ENCODE measurements around the gene OR51B5.
"Not testable (repeated sequence)": the region's sequence is repeated elsewhere in the genome, so short reads cannot be mapped to it uniquely, and the experiment has no call there.

Gene OR51B5

GRCh38 chr11:5324197-5324596 lies 19.1 kb downstream of the OR51B5 start, which contains the start of gene OR51B2:
OR51B2 (minus strand) TSS chr11:5324297; CDS start chr11:5324297, 0 bp downstream.
- Histone ChIP-seq H3K4me1 (ENCODE audit: control insufficient read depth, insufficient read depth, low read length) (no peaks in the 10 kb centered on the region), H3K4me3 (ENCODE audit: low read depth, low read length) (no peak within 1 kb of the TSS), H3K9me3 (ENCODE audit: control insufficient read depth, insufficient read depth, low read depth, low read length) (no peaks in the 10 kb centered on the region), H3K27ac (ENCODE audit: low read depth, low read length) (no peak within 1 kb of the TSS), H3K9ac (ENCODE audit: low read length) (no peak within 1 kb of the TSS), H3K36me3 (ENCODE audit: control insufficient read depth, insufficient read depth, low read length) (no peaks in the 10 kb centered on the region), H3K27me3 (ENCODE audit: control insufficient read depth, insufficient read depth, low read length) (no peaks in the 10 kb centered on the region)

- H3K4me3 ChIP-seq (ENCODE audit: low read depth, low read length): no peak overlapping the region
- H3K9ac ChIP-seq (ENCODE audit: low read length): no peak overlapping the region
- no peaks in the 10 kb centered on the region for H3K9me3 ChIP-seq (ENCODE audit: control insufficient read depth, insufficient read depth, low read depth, low read length)
- H3K36me3 ChIP-seq (ENCODE audit: control insufficient read depth, insufficient read depth, low read length): no peaks in the 10 kb centered on the region
- H3K27ac ChIP-seq (ENCODE audit: low read depth, low read length): no peak overlapping the region
- H3K4me1 ChIP-seq (ENCODE audit: control insufficient read depth, insufficient read depth, low read length): no peaks in the 10 kb centered on the region
- no peaks in the 10 kb centered on the region for H3K27me3 ChIP-seq (ENCODE audit: control insufficient read depth, insufficient read depth, low read length)
These were observed 26.0 kb downstream of the OR51B5 start for GRCh38 chr11:5317292-5317691.

- H3K9ac ChIP-seq (ENCODE audit: low read length); H3K4me3 ChIP-seq (ENCODE audit: low read depth, low read length); H3K9me3 ChIP-seq (ENCODE audit: control insufficient read depth, insufficient read depth, low read depth, low read length); H3K27ac ChIP-seq (ENCODE audit: low read depth, low read length); H3K36me3 ChIP-seq (ENCODE audit: control insufficient read depth, insufficient read depth, low read length); H3K27me3 ChIP-seq (ENCODE audit: control insufficient read depth, insufficient read depth, low read length); H3K4me1 ChIP-seq (ENCODE audit: control insufficient read depth, insufficient read depth, low read length): not testable (repeated sequence)
These were observed 29.8 kb downstream of the OR51B5 start for GRCh38 chr11:5313326-5314023.

- no peak overlapping the region for H3K4me3 ChIP-seq (ENCODE audit: low read depth, low read length)
- H3K9ac ChIP-seq (ENCODE audit: low read length): no peak overlapping the region
- no peaks in the 10 kb centered on the region for H3K4me1 ChIP-seq (ENCODE audit: control insufficient read depth, insufficient read depth, low read length)
- no peaks in the 10 kb centered on the region for H3K9me3 ChIP-seq (ENCODE audit: control insufficient read depth, insufficient read depth, low read depth, low read length)
- no peaks in the 10 kb centered on the region for H3K27me3 ChIP-seq (ENCODE audit: control insufficient read depth, insufficient read depth, low read length)
- H3K27ac ChIP-seq (ENCODE audit: low read depth, low read length): no peak overlapping the region
- H3K36me3 ChIP-seq (ENCODE audit: control insufficient read depth, insufficient read depth, low read length): no peaks in the 10 kb centered on the region
These were observed 32.9 kb downstream of the OR51B5 start for GRCh38 chr11:5310423-5310822.

GRCh38 chr11:5307256-5308019 lies 35.9 kb downstream of the OR51B5 start:
- Histone ChIP-seq H3K27ac (ENCODE audit: low read depth, low read length) (no peak overlapping the region), H3K27me3 (ENCODE audit: control insufficient read depth, insufficient read depth, low read length) (no peaks in the 10 kb centered on the region), H3K9ac (ENCODE audit: low read length) (no peak overlapping the region), H3K4me1 (ENCODE audit: control insufficient read depth, insufficient read depth, low read length) (no peaks in the 10 kb centered on the region), H3K36me3 (ENCODE audit: control insufficient read depth, insufficient read depth, low read length) (no peaks in the 10 kb centered on the region), H3K9me3 (ENCODE audit: control insufficient read depth, insufficient read depth, low read depth, low read length) (no peaks in the 10 kb centered on the region), H3K4me3 (ENCODE audit: low read depth, low read length) (no peak overlapping the region)

GRCh38 chr11:5304046-5304445 lies 39.3 kb downstream of the OR51B5 start:
- Histone ChIP-seq H3K9ac (ENCODE audit: low read length) (no peak overlapping the region), H3K4me3 (ENCODE audit: low read depth, low read length) (no peak overlapping the region), H3K27me3 (ENCODE audit: control insufficient read depth, insufficient read depth, low read length) (no peaks in the 10 kb centered on the region), H3K9me3 (ENCODE audit: control insufficient read depth, insufficient read depth, low read depth, low read length) (no peaks in the 10 kb centered on the region), H3K27ac (ENCODE audit: low read depth, low read length) (no peak overlapping the region), H3K36me3 (ENCODE audit: control insufficient read depth, insufficient read depth, low read length) (no peaks in the 10 kb centered on the region), H3K4me1 (ENCODE audit: control insufficient read depth, insufficient read depth, low read length) (no peaks in the 10 kb centered on the region)

- no peak overlapping the region for H3K9ac ChIP-seq (ENCODE audit: low read length)
- H3K4me1 ChIP-seq (ENCODE audit: control insufficient read depth, insufficient read depth, low read length): no peaks in the 10 kb centered on the region
- H3K4me3 ChIP-seq (ENCODE audit: low read depth, low read length): no peak overlapping the region
- no peak overlapping the region for H3K27ac ChIP-seq (ENCODE audit: low read depth, low read length)
- H3K9me3 ChIP-seq (ENCODE audit: control insufficient read depth, insufficient read depth, low read depth, low read length): no peaks in the 10 kb centered on the region
- H3K36me3 ChIP-seq (ENCODE audit: control insufficient read depth, insufficient read depth, low read length): no peaks in the 10 kb centered on the region
- H3K27me3 ChIP-seq (ENCODE audit: control insufficient read depth, insufficient read depth, low read length): no peaks in the 10 kb centered on the region
These were observed 39.7 kb downstream of the OR51B5 start for GRCh38 chr11:5303626-5304025.

GRCh38 chr11:5301846-5302245 lies 41.5 kb downstream of the OR51B5 start, which contains the start of gene OR51B4:
OR51B4 (minus strand) TSS chr11:5301946; CDS start chr11:5301946, 0 bp downstream.
- H3K36me3 ChIP-seq (ENCODE audit: control insufficient read depth, insufficient read depth, low read length): no peaks in the 10 kb centered on the region
- no peaks in the 10 kb centered on the region for H3K9me3 ChIP-seq (ENCODE audit: control insufficient read depth, insufficient read depth, low read depth, low read length)
- H3K4me1 ChIP-seq (ENCODE audit: control insufficient read depth, insufficient read depth, low read length): no peaks in the 10 kb centered on the region
- no peaks in the 10 kb centered on the region for H3K27me3 ChIP-seq (ENCODE audit: control insufficient read depth, insufficient read depth, low read length)
- H3K9ac ChIP-seq (ENCODE audit: low read length): no peak within 1 kb of the TSS
- no peak within 1 kb of the TSS for H3K27ac ChIP-seq (ENCODE audit: low read depth, low read length)
- no peak within 1 kb of the TSS for H3K4me3 ChIP-seq (ENCODE audit: low read depth, low read length)

GRCh38 chr11:5300251-5300650 lies 43.1 kb downstream of the OR51B5 start:
- Histone ChIP-seq H3K36me3 (ENCODE audit: control insufficient read depth, insufficient read depth, low read length) (no peaks in the 10 kb centered on the region), H3K27me3 (ENCODE audit: control insufficient read depth, insufficient read depth, low read length) (no peaks in the 10 kb centered on the region), H3K4me1 (ENCODE audit: control insufficient read depth, insufficient read depth, low read length) (no peaks in the 10 kb centered on the region), H3K4me3 (ENCODE audit: low read depth, low read length) (no peak overlapping the region), H3K9ac (ENCODE audit: low read length) (no peak overlapping the region), H3K9me3 (ENCODE audit: control insufficient read depth, insufficient read depth, low read depth, low read length) (no peaks in the 10 kb centered on the region), H3K27ac (ENCODE audit: low read depth, low read length) (no peak overlapping the region)

GRCh38 chr11:5298451-5298850 lies 44.9 kb downstream of the OR51B5 start:
- Histone ChIP-seq H3K9me3 (ENCODE audit: control insufficient read depth, insufficient read depth, low read depth, low read length) (no peaks in the 10 kb centered on the region), H3K36me3 (ENCODE audit: control insufficient read depth, insufficient read depth, low read length) (no peaks in the 10 kb centered on the region), H3K27me3 (ENCODE audit: control insufficient read depth, insufficient read depth, low read length) (no peaks in the 10 kb centered on the region), H3K9ac (ENCODE audit: low read length) (no peak overlapping the region), H3K4me3 (ENCODE audit: low read depth, low read length) (no peak overlapping the region), H3K4me1 (ENCODE audit: control insufficient read depth, insufficient read depth, low read length) (no peaks in the 10 kb centered on the region), H3K27ac (ENCODE audit: low read depth, low read length) (no peak overlapping the region)

- H3K4me3 ChIP-seq (ENCODE audit: low read depth, low read length): no peak overlapping the region
- no peaks in the 10 kb centered on the region for H3K27me3 ChIP-seq (ENCODE audit: control insufficient read depth, insufficient read depth, low read length)
- H3K27ac ChIP-seq (ENCODE audit: low read depth, low read length): no peak overlapping the region
- no peak overlapping the region for H3K9ac ChIP-seq (ENCODE audit: low read length)
- H3K36me3 ChIP-seq (ENCODE audit: control insufficient read depth, insufficient read depth, low read length): no peaks in the 10 kb centered on the region
- H3K4me1 ChIP-seq (ENCODE audit: control insufficient read depth, insufficient read depth, low read length): no peaks in the 10 kb centered on the region
- H3K9me3 ChIP-seq (ENCODE audit: control insufficient read depth, insufficient read depth, low read depth, low read length): no peaks in the 10 kb centered on the region
These were observed 45.5 kb downstream of the OR51B5 start for GRCh38 chr11:5297721-5298323.
